HFF-Myc (cell line): ENCODE results near the gene ANKRD16.

Source experiments
- DNase-seq: peaks from one replicate; pipeline ENCODE4 v3.0.0-alpha.2; 2011; ENCODE audit warnings: low read depth; ENCODE audit errors: extremely low read depth
- H3K4me3 ChIP-seq: replicated peaks from 2 replicates; pipeline ENCODE4 v1.5.1; 2011; ENCODE audit warnings: low read depth, mild to moderate bottlenecking, control low read depth, low read length
- TF ChIP-seq, protein P1 (sequence below): IDR thresholded peaks from 2 replicates; pipeline ENCODE4 v1.5.1; 2012; ENCODE audit warnings: mild to moderate bottlenecking, low read depth, low read length, control low read depth; ENCODE audit errors: missing control alignments

Gene ANKRD16

DNA sequence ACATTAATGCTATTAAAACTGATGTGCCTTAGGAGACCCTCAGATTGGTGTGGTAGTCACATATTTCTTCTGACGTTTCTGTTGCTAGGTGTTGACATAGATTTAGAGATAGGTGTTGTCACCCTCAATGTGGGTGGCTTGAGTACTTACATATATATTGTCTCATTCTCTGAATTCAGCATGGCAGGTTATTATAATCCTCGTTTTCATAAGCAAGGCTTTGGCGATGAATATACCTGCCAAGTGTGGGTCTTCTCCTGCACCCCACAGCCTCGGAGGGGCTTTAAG, 7.3 kb upstream of the ANKRD16 start:
- H3K4me3 ChIP-seq, result no peak overlapping the region
- no peak for DNase-seq
- TF ChIP-seq, protein P1, sequence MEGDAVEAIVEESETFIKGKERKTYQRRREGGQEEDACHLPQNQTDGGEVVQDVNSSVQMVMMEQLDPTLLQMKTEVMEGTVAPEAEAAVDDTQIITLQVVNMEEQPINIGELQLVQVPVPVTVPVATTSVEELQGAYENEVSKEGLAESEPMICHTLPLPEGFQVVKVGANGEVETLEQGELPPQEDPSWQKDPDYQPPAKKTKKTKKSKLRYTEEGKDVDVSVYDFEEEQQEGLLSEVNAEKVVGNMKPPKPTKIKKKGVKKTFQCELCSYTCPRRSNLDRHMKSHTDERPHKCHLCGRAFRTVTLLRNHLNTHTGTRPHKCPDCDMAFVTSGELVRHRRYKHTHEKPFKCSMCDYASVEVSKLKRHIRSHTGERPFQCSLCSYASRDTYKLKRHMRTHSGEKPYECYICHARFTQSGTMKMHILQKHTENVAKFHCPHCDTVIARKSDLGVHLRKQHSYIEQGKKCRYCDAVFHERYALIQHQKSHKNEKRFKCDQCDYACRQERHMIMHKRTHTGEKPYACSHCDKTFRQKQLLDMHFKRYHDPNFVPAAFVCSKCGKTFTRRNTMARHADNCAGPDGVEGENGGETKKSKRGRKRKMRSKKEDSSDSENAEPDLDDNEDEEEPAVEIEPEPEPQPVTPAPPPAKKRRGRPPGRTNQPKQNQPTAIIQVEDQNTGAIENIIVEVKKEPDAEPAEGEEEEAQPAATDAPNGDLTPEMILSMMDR, result no peak

DNA sequence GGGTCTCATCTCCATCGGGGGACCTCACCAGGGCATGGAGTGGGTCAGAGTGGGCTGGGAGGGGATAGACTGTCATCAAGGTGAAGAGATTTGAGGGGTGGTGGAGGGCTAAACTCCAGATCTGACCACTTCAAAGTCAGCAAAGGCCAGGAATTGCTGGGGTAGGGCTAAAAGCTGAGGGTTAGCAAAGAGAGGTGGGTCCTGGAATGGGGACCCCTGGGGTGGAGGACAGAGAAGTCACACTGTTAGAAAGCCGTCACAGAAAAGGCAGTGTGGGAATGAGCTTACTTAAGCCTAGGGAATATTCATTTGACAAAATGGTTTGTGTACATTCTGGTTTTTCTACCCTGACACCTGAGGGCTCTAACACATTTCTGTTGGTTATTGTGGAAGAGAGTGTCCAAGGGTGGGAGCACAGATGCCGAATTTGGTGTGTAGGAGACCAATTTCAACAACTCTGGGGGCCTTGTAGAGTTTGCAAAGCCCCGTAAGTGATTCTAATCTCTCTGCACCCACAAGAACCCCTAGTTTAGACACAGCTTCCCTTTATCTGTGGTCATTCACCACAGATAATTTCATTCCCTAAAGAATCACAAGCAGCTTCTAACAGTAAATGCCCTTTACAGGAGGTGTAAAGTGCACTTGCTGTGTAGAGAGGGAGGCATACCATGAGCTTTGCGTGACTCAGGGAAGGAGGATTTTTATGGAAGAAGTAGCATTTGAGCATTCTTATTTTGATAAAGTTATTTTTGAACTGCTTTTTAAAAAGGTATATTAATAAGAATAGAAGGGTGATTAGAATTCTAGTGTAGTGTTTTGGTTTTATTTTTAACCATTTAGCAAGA, 6.7 kb upstream of the ANKRD16 start:
- TF ChIP-seq, protein P1, result no peak
- H3K4me3 ChIP-seq, result no peak overlapping the region

DNA sequence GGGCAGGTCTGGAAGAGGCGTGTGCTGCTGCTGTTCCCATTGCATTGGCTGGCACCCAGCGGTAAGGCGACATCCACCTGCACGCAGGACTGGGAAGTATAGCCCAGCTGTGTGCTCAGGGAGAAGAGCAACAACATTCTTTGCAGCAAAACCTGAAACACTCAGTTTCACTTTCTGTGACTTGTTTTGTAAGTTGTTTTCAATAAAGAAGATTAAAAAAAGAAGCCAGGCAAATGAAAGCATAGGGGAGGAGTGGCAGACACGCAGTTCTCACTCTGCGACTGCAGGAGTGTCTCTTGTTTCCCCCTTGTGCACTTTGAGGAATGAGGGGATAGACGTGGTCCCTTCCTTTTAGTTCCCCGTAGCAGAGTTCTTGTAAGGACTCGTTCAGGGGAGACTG, 6.1 kb upstream of the ANKRD16 start:
- no peak for DNase-seq
- H3K4me3 ChIP-seq, result no peak overlapping the region
- TF ChIP-seq, protein P1, result no peak

More for the DNA sequence above, 6.7 kb upstream of the ANKRD16 start:
- no peak for DNase-seq

DNA sequence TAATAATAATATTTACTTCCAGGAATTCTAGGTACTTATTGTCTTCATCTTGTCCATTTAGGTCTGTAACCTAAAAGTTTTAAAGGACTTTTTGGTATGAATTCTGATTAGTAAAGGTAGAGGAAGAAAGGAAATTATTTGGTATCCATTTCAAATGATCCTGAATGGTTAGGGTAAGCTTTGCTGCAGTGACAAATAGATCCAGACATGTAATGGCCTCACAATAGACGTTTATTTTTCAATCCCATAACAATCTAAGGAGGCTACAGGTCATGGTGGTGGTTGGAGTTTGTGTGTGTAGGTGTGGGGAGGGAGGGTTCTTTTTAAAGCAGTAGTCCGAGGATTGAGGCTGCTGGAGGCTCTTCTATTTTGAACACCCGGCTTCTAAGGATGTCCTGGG, 5.7 kb upstream of the ANKRD16 start:
- no peak overlapping the region for H3K4me3 ChIP-seq
- no peak for DNase-seq
- TF ChIP-seq, protein P1, result no peak

DNA sequence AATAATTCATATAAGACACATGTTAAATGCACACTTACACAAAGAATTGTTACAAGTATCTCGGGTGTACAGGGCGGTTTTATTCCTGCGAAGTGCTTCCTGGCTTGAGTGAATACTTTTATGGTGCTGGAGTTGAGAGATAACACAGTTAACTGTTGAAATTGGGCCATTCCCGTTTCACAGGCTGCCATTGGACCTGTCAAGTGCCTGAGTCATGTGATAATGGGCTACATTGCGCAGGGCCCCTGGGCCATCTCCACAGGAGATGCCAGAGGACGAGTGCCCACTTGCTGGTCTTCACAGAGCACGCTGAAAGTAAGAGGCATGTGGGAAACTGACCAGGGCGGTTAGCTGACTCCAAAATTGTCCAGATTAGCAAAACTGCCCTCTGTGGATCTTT, 5.2 kb upstream of the ANKRD16 start:
- no peak for DNase-seq
- TF ChIP-seq, protein P1, result no peak
- H3K4me3 ChIP-seq, result no peak overlapping the region

DNA sequence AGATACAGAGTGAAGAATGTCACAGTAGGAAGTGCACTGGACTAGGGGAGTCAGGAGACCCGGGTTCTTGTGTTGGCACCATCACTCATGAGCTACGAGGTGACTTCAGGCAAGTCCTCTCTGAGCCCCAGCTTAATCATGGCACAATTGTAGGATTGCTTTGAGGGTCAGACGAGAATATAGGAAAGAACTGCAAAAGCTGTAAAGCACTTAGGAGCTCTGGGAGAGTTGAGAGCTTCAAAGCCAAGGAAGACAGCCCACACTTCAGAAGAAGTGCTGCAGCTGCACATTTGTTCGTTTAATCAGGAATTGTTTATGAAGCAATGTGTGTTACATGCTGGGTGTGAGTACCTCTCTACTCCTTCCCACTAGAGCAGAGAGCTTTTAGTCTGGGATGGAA, 4.7 kb upstream of the ANKRD16 start:
- TF ChIP-seq, protein P1, result no peak
- no peak overlapping the region for H3K4me3 ChIP-seq
- no peak for DNase-seq

DNA sequence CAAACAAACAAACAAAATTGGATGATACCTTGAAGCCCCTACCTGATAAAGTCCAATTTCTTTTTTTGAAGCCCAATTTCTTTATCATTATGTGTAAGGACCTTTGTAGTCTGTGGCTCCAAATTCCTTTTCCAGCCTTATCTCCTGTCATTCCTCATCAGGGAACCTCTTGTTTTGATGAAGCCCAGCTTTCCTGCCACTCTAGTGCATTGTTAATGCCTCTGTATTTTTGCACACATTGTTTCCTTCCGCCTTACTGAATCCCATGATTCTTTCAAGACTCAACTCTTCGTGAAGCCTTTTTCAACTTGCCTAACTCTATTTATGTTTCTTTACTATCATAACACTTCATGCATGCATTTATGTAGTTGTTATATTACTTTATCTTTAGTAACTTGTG, 3.6 kb upstream of the ANKRD16 start:
- DNase-seq, result no peak
- TF ChIP-seq, protein P1, result no peak
- no peak overlapping the region for H3K4me3 ChIP-seq
